Progenitor cell of endocrine pancreas (in vitro differentiated cells): Measurements from ENCODE around the gene CNPY3. TPM values are rescaled to one million over a fixed set of nuclear protein-coding genes. Genes with fewer than 3 reads are reported as not detected.

Experiments
- DNase-seq: peaks from one replicate; pipeline ENCODE4 v3.0.0; 2021; ENCODE audit warnings: low spot score; ENCODE audit not compliant: unreplicated experiment
- H3K27ac Mint-ChIP-seq: 2 replicates; pipeline ENCODE4 v1.8.0; 2021; ENCODE audit warnings: mild to moderate bottlenecking, moderate library complexity, mixed read lengths
- H3K27me3 Mint-ChIP-seq: 2 replicates; pipeline ENCODE4 v1.8.0; 2021; ENCODE audit warnings: mixed read lengths
- H3K36me3 Mint-ChIP-seq: 2 replicates; pipeline ENCODE4 v1.8.0; 2022; ENCODE audit warnings: mixed read lengths; ENCODE audit not compliant: insufficient read depth
- H3K4me1 Mint-ChIP-seq: 2 replicates; pipeline ENCODE4 v1.8.0; 2021; ENCODE audit warnings: low read depth, mixed read lengths
- H3K4me3 Mint-ChIP-seq: 2 replicates; pipeline ENCODE4 v1.8.0; 2021; ENCODE audit warnings: low read depth, mild to moderate bottlenecking, moderate library complexity, mixed read lengths
- H3K9me3 Mint-ChIP-seq: 2 replicates; pipeline ENCODE4 v1.8.0; 2021; ENCODE audit warnings: low read depth, mixed read lengths
- CTCF ChIP-seq: fragments of 200-600 bp; sonication (generic); IDR thresholded peaks from one replicate; pipeline ENCODE4 v1.5.0; 2021; ENCODE audit warnings: antibody characterized with exemption, mild to moderate bottlenecking; ENCODE audit not compliant: unreplicated experiment
- total RNA-seq: library from RNA; stranded (reverse); gene quantifications from 2 replicates; pipeline ENCODE4 v1.2.1, GENCODE V29; 2021

CNPY3 gene
- total RNA-seq, 1 donor from 2014 or later: 64.1 TPM

GRCh38 chr6:42909835-42910234, 19.4 kb upstream of the CNPY3 start:
- Mint-ChIP-seq H3K27ac (no peak overlapping the region), H3K4me3 (no peak overlapping the region), H3K9me3 (no peaks in the 10 kb centered on the region), H3K4me1 (peaks cover 3% of the 10 kb centered on the region), H3K36me3 (no peaks in the 10 kb centered on the region), H3K27me3 (peaks cover 3% of the 10 kb centered on the region)
- no peak for DNase-seq
- no peak for TF ChIP-seq CTCF

GRCh38 chr6:42911171-42912021, 17.9 kb upstream of the CNPY3 start:
- Mint-ChIP-seq H3K9me3 (no peaks in the 10 kb centered on the region), H3K4me3 (peak overlapping the region; percentile 78), H3K36me3 (no peaks in the 10 kb centered on the region), H3K27ac (peak overlapping the region; percentile 87), H3K4me1 (peaks cover 3% of the 10 kb centered on the region), H3K27me3 (peaks cover 3% of the 10 kb centered on the region)
- TF ChIP-seq CTCF: peak; percentile 38
- DNase-seq: peak; percentile 29

GRCh38 chr6:42914546-42914945, 14.7 kb upstream of the CNPY3 start:
- H3K9me3 Mint-ChIP-seq: no peaks in the 10 kb centered on the region
- H3K4me1 Mint-ChIP-seq: peaks cover 3% of the 10 kb centered on the region
- H3K4me3 Mint-ChIP-seq: no peak overlapping the region
- no peak overlapping the region for H3K27ac Mint-ChIP-seq
- no peaks in the 10 kb centered on the region for H3K27me3 Mint-ChIP-seq
- DNase-seq: no peak
- H3K36me3 Mint-ChIP-seq: no peaks in the 10 kb centered on the region
- no peak for TF ChIP-seq CTCF

- no peak for DNase-seq
- no peak for TF ChIP-seq CTCF
- no peaks in the 10 kb centered on the region for H3K36me3 Mint-ChIP-seq
- H3K27ac Mint-ChIP-seq: no peak within 1 kb of the TSS
- H3K4me3 Mint-ChIP-seq: no peak within 1 kb of the TSS
- H3K4me1 Mint-ChIP-seq: peaks cover 3% of the 10 kb centered on the region
- no peaks in the 10 kb centered on the region for H3K27me3 Mint-ChIP-seq
- H3K9me3 Mint-ChIP-seq: no peaks in the 10 kb centered on the region
Observed at GRCh38 chr6:42915732-42916131, 13.5 kb upstream of the CNPY3 start, which contains the start of gene PTCRA. Gene PTCRA, plus strand, starts transcription at chr6:42916053. Its CDS starts 17 bp downstream, at chr6:42916070.

- H3K27me3 Mint-ChIP-seq: no peaks in the 10 kb centered on the region
- H3K9me3 Mint-ChIP-seq: no peaks in the 10 kb centered on the region
- DNase-seq: no peak
- no peak overlapping the region for H3K27ac Mint-ChIP-seq
- H3K36me3 Mint-ChIP-seq: no peaks in the 10 kb centered on the region
- no peak overlapping the region for H3K4me3 Mint-ChIP-seq
- H3K4me1 Mint-ChIP-seq: peaks cover 1% of the 10 kb centered on the region
- TF ChIP-seq CTCF: no peak
Observed at GRCh38 chr6:42916288-42916687, 13.0 kb upstream of the CNPY3 start.
